GM21723 (cell line): ENCODE results near the gene WNT7B.

Experiments
- ATAC-seq: cut with Tn5 transposase; IDR thresholded peaks from one replicate; pipeline ENCODE4 v1.9.1; 2021; ENCODE audit warnings: mild to moderate bottlenecking, moderate library complexity; ENCODE audit not compliant: unreplicated experiment

WNT7B gene

DNA sequence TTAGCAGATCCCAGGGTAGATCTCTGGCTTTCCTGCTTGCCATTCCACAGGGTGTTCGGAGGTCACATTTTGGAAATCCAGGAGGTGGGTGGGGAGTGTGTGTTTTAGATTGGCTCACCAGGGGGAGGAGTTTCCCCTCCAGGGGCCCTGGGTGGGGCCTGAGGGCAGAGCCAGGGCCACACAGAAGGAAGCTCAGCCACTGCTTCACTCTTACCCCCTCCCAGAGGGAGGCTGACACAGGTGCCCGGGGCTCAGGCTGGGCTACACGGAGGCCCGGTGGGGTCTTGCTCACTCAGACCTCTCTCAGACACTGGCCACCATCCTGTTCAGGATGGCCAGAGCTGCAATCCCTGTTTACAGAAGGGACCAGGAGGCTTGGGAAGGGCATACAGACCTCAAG is 2.5 kb downstream of the WNT7B start:
- no peak for ATAC-seq

DNA sequence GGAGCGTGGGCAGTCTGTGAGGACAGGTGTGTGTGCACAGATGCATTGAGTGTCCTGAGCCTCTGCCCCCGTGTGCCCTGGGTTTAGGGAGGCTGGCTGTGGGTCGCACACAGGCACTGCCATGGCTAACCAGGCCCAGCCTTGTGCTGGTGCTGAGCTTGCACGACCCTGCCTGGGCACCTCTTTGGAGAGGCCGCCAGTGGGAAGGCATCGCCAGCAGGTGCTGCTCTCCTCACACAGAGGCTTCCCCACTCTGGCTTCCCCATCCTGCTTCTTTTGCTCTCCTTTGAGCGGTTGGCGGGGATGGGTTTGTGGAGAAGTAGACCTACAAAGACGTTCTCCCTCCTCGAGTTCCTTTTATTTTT is 4.1 kb downstream of the WNT7B start:
- no peak for ATAC-seq

DNA sequence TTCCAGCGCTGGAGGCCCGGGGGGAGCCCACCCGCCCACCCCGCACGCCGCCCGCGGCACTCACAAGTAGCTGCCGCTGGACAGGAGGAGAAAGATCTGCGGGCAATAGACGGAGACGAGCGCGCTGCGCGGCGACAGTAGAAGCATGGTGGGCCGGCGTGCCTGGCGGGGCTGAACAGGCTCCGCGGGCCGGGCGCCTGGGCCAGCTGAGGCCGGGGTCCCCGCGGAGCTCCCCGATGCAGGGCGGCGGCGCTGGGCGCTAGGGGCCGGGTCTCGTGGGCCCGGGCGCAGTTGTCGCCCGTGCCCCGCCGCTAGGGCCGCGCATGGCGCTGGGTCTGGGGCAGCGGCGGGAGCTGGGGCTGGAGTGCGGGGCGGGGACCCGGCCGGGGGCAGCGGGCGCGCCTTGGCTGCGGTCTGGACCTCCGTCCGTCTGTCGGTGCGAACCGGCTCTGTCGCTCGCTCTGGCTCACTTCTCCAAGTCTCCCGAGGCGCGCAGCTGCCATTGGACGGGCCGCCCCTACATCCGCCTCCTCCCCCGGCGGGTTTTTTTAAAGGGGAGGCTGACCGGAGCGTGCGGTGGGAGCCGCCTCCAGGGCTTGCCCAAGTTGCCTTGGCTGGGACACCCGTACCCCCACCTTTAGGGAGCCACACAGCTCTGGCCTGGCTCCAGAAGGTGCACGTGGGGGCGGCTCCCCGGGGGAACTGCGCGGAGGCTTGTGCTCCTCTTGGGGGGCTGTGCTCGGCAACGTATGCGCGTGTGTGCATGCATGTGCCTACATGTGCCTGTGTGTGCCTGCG is 4.7 kb downstream of the WNT7B start:
- ATAC-seq, result no peak

DNA sequence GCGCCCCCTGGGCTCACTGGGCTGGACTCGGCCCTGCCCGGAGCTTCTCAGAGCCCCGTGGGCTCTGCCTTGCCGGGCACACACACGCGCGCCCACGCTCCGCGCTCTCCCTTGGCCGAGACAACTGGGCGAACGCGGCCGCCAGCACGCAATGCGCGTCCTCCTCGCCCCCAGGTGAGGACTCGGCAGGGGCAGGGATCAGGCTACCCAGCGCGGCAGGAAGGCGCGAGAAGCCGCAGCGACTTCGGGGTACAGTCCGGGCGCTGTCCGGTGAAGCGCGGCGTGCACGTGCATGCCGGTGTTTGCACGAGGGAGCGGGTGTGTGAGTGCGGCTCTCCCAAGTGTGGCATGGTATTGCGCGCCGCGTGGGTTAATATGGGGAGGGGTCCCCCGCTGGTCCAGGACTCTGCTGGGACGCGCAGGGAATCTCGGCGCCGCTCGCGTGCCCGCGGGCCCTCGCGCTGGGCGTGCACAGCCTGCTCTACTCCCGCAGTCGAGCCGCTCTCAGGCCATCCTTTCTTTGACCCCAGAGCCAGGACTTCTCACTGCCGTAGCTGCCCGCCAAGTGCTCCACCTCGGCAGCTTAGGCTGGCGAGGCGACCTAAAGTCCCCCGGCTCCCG is 5.4 kb downstream of the WNT7B start:
- no peak for ATAC-seq

DNA sequence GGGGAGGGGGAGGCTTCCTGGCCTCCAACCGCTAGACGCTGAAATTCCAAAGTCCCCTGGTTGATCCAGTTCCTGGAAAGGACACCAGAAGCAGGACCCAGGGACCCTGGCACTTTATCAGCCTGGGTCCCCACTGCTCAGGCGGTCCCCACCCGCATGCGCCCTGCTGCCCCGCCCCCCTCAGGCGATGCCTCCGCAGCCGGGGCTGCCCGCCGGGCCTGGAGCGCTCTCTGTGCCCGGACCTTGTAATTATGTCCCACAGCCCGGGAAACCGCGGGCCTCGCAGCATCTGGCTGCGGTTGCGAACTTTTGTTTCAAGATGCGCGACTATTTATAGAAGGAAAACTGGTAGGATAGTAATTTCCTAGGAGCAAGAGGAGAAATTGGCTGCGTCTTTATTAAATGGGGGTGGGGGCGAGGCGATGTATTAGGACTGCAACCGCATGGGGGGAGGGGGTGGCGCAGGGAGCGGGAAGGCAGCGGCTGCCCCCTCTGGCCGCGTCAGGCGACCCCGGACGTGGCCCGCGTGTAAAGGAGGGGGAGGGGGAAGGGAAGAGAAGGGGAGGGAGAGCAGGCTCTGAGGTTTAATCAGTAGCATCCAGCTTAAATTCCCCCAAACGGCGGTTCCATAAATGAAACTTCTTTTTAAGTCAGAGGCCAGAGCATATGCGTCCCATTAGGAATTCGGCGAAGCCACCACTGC is 6.1 kb downstream of the WNT7B start:
- ATAC-seq, result no peak

DNA sequence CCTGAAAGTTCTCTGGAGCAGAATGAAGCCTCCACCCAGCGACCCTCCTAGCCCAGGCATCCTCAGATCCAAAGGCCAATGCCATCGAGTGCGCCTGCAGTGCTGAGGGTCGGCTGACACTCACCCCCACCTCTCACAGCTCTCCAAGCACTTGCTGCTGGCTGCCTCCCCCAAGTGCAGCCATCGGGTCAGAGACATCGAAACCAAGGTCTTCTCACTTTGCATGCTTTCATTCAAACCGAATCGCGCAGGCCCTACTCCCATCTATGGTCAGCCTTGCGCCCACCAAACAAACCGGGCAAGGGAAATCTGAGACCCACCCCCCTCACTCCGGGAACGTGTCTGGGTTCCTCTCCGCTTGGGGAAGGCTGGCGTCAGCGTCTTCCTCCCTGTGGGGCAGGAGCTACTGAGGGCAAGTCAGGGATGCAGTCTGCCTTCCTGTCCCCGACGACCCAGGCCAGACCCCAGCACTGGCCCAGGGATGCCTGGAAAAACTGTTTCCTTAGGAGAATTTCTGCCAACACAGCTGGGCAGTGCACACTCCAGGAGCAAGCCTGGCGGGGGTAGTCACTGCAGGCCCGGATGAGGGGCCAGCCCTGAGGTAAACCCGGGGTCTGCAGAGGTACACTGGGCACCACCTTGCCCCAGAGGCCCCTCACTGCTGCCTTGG is 7.0 kb downstream of the WNT7B start:
- ATAC-seq, result no peak

DNA sequence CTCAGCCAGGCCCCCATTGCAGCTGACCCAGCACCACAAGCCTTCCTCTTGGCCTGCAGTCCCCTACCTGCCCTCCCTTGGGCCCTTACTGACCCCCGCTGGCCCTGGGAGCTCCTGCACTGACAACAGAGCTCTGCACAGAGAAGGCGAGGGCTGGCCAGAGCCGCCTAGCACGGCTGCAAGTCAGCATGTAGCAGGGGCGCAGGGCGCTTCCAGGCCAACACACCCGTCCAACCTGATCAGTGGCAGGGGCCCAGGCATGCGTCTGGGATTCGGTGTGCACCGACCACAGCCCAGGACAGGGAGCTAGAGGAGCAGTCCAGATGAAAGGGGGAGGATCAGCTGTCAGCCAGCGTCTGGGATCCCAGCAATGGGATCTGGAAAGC is 7.6 kb downstream of the WNT7B start:
- ATAC-seq, result no peak

DNA sequence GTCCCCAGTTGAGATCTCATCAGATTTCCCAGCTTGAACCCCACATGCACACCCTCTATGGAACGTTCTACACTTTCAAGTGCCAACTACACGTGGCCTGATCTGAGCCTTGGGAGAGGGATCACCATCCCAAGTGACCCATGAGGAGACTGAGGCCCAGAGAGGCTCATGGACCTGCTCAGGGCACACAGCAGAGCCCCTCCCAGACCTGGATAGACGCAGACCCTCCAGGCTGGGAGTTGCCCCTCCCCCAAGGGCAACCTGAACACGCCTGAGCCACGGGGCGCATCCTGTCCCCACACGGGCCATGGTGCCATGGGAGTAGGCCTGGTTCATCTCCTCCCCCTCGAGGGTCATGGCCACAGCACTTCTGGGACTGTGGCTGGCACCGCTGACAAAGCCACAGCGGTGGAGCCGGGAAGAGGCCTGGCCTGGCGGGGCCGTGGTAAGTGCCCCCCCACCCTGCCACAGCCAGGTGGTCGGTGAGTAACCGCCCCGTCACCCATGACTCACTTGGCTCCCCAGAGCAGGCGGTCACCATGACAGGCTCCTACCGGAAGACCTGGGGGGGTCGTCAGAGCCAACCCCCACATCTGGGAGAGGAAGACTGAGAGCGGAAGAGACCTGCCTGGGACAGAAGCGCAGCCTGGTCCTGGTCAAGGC is 8.1 kb downstream of the WNT7B start:
- no peak for ATAC-seq

DNA sequence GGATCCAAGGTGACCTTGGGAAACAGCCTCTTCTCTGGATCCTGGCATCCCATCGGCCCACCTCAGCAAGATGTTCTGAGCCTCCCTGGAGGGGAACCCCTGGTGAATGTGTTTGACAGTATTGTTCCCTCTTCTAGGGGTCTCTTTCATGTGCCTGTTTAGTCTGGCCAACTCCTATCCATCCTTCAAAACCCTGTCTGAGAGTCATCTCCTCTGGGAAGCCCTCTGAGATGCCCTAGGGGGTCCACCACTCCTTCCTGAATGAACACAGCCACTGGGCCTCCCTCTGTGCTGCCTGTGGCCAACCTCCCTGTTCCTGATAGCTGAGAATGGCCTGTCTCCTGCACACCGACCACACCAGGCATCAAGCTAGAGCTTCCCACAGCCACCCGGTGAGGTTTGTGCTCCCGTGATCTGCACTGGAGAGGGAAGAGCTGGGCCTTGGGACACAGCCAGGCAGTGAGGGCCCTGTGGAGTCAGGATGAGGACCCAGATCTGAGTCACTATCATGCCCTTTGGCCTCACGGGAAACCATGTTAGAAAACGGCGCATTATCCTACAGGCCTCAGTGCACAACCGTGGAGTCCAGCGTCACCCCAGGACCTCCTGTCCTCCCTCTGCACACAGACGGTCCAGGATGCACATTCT is 8.8 kb downstream of the WNT7B start:
- no peak for ATAC-seq

DNA sequence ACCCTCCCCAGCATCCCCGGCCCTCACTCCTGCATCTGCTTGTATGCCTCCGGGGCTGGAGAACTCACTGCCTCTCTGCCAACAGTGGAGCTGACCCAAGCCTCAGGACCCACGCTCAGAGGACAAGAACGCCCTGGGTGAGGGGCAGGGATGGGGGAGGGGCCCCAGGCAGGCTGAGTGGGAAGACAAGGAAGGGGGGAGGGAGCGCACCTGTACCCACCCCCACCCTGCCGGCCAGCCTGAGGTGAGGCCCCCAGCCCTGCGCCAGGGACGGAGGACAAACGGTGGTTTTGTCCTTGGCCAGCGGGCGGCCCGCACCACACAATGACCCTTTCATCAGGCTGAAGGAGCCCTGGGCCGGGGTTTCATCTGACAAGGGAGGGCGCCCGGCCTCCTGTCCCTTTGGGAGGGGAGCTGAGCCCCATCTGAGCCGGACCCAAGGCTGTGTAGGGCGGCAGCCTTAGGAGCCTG is 10.0 kb downstream of the WNT7B start:
- ATAC-seq, result no peak

DNA sequence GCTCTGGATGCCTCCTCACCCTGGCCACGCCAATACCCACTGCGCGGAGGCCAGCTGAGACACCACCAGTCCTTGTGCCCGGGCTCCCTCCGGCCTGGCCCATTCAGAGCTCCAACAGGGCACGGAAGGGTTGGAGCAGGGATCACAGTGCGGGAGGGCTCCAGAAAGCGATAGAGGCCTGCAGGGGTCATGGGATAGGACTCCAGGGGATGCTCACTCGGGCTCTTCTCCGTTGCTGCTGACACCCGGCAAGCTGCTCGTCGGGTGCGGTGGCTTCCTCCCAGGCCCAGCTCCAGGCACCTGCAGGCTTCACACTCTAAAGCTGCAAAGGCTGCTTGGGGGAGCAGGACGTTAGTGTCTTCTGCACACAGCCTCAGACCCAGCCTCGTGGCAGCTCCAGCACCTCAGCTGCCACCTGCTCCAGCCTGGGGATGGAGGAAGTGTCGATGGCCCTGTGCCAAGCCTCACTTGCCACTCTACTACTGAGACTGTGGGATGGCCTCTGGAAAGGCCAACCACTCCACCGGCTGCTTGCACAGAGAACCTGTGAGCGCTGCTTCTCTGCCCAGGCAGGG is 10.6 kb downstream of the WNT7B start:
- ATAC-seq, result no peak

DNA sequence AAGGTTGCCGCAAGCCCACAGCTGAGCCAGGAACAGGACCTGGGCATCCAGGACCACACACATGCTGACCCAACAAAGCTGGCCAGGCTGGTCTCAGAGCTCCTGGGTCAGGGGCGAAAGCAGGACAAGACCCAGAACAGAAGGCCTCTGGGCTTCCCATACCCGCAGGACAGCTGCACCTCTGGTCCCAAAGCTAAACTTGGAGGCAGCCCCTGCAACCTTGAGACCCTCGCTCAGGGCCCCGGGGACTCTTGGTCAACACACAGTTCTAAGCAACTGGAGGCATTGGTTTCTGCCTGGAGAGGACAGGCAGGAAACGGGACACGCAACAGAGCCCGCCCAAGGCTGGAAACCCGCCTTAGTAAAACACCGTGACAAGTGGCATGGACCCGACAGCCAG is 11.4 kb downstream of the WNT7B start:
- no peak for ATAC-seq

DNA sequence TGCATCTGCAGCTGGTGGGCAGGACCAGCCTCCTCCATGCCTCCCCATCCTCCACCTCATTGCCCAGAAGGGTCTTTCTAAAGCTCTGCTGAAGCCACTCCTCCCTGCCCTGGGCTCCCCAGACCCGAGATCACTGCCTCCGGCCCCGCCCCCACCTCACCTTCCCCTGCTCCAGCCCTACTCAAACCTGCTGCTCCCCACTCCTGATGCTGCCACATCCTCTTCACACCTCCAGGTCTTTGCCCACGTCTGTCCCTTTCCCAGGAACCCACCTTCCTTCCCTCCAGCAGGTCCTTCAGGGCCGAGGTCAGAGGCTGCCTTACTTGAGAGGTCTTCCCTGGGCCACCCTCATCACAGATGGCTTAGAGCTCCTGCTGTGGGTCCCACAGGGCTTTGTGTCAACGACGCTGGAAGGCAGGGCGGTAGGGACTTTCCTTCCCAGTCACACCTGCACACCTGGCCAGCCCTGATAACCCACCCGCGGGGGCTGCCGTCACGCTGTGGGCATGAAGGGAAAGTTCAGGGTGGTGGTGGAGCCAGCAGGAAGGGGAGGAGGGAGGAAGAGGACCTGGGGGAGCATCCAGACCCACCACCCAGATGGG is 11.9 kb downstream of the WNT7B start:
- ATAC-seq, result no peak

DNA sequence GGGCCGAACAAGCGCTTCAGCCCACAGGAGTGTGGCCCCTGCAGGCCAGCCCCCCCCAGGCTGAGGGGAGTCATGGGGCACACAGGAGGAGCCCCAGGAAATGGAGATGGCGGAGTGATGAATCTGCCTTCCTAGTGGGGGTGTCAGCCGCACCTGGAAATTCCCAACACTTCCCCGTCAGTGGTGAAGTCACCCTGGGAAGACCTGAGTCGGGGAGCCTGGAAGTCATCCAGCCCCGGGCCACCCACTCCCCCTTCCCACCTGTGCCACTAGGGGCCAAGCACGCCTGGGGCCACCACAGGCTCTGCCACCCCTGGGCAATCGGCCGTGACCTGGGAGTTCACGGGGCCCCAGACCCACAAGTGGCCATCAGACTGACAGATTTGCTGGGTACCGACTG is 12.6 kb downstream of the WNT7B start:
- no peak for ATAC-seq

DNA sequence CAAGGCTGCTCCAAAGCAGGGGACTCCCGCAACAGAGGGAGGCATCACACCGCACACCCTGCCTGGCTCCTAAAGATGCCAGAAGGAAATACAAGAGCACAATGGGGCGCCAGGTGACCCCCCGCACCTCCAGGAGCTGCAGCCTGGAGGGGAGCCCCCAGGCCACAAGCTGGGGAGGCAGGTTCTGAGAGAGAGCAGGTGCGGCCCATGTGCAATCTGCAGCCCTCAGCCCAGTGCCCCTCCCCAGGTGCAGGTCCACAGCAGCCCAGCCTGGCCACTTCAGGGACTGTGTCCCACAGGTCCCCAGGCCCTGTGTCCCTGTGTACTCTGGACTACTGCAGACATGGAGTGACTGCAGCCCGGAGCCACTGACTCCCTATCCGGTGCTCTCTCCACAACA is 13.1 kb downstream of the WNT7B start:
- no peak for ATAC-seq

DNA sequence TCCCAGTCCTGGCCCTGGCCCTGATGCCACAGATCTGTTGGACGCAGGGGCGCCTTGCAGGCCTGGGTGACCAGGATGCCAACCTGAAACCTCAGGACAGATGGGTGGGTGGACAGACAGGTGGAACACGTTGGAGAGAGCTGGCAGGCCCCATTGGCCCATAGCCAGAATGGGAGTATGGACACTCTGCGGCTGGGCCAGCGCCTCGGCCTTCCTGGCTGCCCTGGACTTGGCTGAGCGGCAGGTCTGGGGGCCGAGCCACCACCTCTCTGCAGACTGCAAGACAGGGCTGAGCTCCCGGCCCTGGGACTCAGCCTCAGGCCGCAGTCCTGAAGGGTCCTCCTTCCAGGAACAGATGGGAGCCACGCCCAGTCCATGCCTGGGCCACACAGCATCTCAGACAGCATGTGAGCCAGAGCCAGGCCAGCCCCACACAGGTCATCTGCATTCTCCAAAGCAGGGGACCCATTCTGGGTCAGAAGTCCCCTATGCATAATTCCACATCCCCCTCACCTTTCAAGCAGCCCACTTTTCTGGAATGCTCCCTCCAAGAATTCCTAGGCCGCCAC is 14.1 kb downstream of the WNT7B start:
- ATAC-seq, result no peak

DNA sequence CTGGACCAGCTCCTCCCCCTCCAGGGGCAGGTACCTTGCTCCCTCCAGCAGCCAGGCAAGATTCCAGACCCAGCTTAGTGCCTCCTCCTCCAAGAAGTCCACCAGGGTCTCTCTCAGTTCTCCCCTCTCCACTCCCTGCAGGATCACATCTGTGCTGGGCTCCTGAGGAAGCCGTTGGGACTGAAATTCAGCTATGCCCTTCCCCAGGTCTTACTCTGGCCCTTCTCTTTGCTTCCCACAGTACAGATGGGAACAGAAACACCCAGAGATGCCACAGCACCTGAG is 14.6 kb downstream of the WNT7B start:
- ATAC-seq, result no peak

DNA sequence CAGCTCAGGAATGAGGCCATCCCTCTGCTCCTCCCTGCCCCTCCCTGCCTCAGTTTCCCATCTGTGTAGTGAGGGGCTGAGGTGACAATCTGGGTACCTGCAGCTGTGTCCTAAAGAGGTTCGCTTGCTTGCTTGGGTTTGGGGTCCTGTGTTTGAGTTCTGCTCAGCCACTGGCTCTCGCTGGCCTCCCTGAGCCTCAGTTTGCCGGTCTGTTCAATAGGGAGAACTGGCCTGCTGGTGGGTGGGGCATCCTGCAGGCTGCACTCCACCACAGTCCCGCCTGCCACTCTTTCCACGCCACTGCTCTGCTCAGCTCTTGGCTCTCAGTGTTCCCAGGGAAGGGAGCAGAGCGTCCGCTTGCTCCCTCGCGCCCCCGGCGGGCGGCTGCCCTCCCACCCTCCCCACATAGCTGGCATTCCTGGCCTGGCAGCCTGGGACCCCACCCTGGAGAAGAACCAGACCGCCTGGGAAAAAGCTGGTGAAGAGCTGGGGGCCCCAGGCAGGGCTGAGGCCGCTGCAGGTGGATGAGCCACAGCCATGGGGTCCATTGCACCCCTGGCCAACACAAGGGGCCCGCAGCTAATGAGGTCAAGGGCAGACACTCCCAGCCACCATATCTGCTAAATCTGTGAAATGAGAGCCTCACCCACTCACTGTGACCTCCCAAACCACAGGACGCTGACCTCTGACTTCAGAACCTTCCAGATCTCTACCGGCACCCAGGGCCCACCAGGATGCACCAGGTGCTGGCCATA is 15.1 kb downstream of the WNT7B start:
- no peak for ATAC-seq
